Endothelial cell of umbilical vein (primary cell): ENCODE measurements around the gene PPP1R9A. TPM values are rescaled to one million over a fixed set of nuclear protein-coding genes. Genes with fewer than 3 reads are reported as not detected.

ENCODE experiments used
- BruUV-seq: library from RNA; stranded (reverse); fragments of 400-500 nt; replicated peaks from 2 replicates; lab custom pipeline; 2021; lab: Mats Ljungman, UMichigan
- CTCF ChIA-PET: fragments of 300-600, 350-600 bp; sonication (Branson Sonifier 250); formaldehyde crosslinking; loops from one replicate; lab custom pipeline; 2021; ENCODE audit warnings: antibody characterized with exemption, inconsistent platforms; lab: Charles Lee
- POLR2A ChIA-PET: fragments of 300-600, 350-600 bp; sonication (Branson Sonifier 250); formaldehyde crosslinking; loops from one replicate; lab custom pipeline; 2021; ENCODE audit warnings: antibody characterized with exemption, inconsistent platforms; lab: Charles Lee
- DNase-seq: peaks from one replicate; pipeline ENCODE4 v3.0.0-alpha.2; 2011; ENCODE audit warnings: low read depth, low spot score
- FAIRE-seq: peaks from 2 replicates; lab custom pipeline; 2011; peaks lifted over from hg19 to GRCh38; lab: Jason Lieb, UNC
- H2AFZ ChIP-seq: 2 replicates; pipeline ENCODE4 v1.6.0; 2012; ENCODE audit warnings: low read depth, low read length, control low read depth, inconsistent platforms
- H3K27ac ChIP-seq: 2 replicates; pipeline ENCODE4 v1.5.1; 2011; ENCODE audit warnings: low read depth, mild to moderate bottlenecking, control low read depth, low read length, moderate library complexity; ENCODE audit not compliant: insufficient read depth
- H3K27me3 ChIP-seq, 2 experiments: 2 replicates each; pipeline versions ENCODE4 v1.6.0 to v1.6.1; 2011; ENCODE audit warnings: low read length in 2 of 2, mixed read lengths in 1 of 2; ENCODE audit not compliant: control insufficient read depth in 2 of 2, insufficient read depth in 2 of 2
- H3K36me3 ChIP-seq, 2 experiments: 2 replicates in 1 of 2; 3 replicates in 1 of 2; pipeline ENCODE4 v1.5.1; 2011; ENCODE audit warnings: low read length in 2 of 2, mild to moderate bottlenecking in 1 of 2, moderate library complexity in 1 of 2; ENCODE audit not compliant: control insufficient read depth in 2 of 2, insufficient read depth in 2 of 2; ENCODE audit errors: extremely low read depth in 1 of 2
- H3K4me1 ChIP-seq: 3 replicates; pipeline ENCODE4 v1.5.1; 2011; ENCODE audit warnings: mild to moderate bottlenecking, low read length; ENCODE audit not compliant: control insufficient read depth, insufficient read depth; ENCODE audit errors: extremely low read depth
- H3K4me2 ChIP-seq: 2 replicates; pipeline ENCODE4 v1.6.1; 2011; ENCODE audit warnings: low read length, control low read depth, mixed read lengths; ENCODE audit not compliant: insufficient read depth
- H3K4me3 ChIP-seq, 3 experiments: fragments of 200-600 bp in 1 of 3; sonication (generic), shearing (Covaris generic) in 1 of 3; replicated peaks in 1 of 3; 2 replicates each; pipeline ENCODE4 v1.5.1; 2011 to 2016; ENCODE audit warnings: control low read depth in 3 of 3, low read length in 3 of 3, mild to moderate bottlenecking in 2 of 3, inconsistent platforms in 1 of 3, low read depth in 1 of 3, moderate library complexity in 1 of 3; ENCODE audit not compliant: insufficient read depth in 1 of 3
- H3K79me2 ChIP-seq: 2 replicates; pipeline ENCODE4 v1.6.0; 2012; ENCODE audit warnings: low read length, inconsistent platforms; ENCODE audit not compliant: control insufficient read depth, insufficient read depth
- H3K9ac ChIP-seq: replicated peaks from 2 replicates; pipeline ENCODE3; 2011; ENCODE audit warnings: low read length, control low read depth; ENCODE audit not compliant: insufficient read depth; ENCODE audit errors: extremely low read depth
- H3K9me1 ChIP-seq: replicated peaks from 3 replicates; pipeline ENCODE4 v1.6.0; 2011; ENCODE audit warnings: mild to moderate bottlenecking, low read length; ENCODE audit not compliant: control insufficient read depth, insufficient read depth; ENCODE audit errors: extremely low read depth
- H3K9me3 ChIP-seq: replicated peaks from 2 replicates; pipeline ENCODE4 v1.5.1; 2012; ENCODE audit warnings: low read length, inconsistent platforms; ENCODE audit not compliant: control insufficient read depth, insufficient read depth
- H4K20me1 ChIP-seq: replicated peaks from 2 replicates; pipeline ENCODE3; 2011; ENCODE audit warnings: mild to moderate bottlenecking, low read length; ENCODE audit not compliant: control insufficient read depth, insufficient read depth; ENCODE audit errors: extremely low read depth
- EZH2 ChIP-seq: IDR thresholded peaks from 2 replicates; pipeline ENCODE4 v1.6.1; 2012; ENCODE audit warnings: borderline replicate concordance, low read depth, mild to moderate bottlenecking, moderate library complexity, low read length, inconsistent platforms; ENCODE audit not compliant: severe bottlenecking
- FOS ChIP-seq: IDR thresholded peaks from 2 replicates; pipeline ENCODE4 v1.6.1; 2011; ENCODE audit warnings: mild to moderate bottlenecking, low read length, moderate library complexity, borderline replicate concordance; ENCODE audit not compliant: insufficient read depth
- GATA2 ChIP-seq: IDR thresholded peaks from 2 replicates; pipeline ENCODE4 v1.7.0; 2011; ENCODE audit warnings: low read depth, mild to moderate bottlenecking, moderate library complexity, mixed read lengths, low read length; ENCODE audit not compliant: insufficient read length, insufficient read depth
- JUN ChIP-seq: IDR thresholded peaks from 2 replicates; pipeline ENCODE4 v1.6.1; 2011; ENCODE audit warnings: borderline replicate concordance, low read depth; ENCODE audit not compliant: insufficient read length, insufficient read depth
- MYC ChIP-seq: IDR thresholded peaks from one replicate; pipeline ENCODE4 v1.6.1; 2011; ENCODE audit warnings: mild to moderate bottlenecking, low read depth, low read length
- POLR2A ChIP-seq: IDR thresholded peaks from 2 replicates; pipeline ENCODE4 v1.6.1; 2012; ENCODE audit warnings: low read depth, mild to moderate bottlenecking, control low read depth, low read length
- POLR2AphosphoS5 ChIP-seq: IDR thresholded peaks from 2 replicates; pipeline ENCODE4 v1.6.1; 2012; ENCODE audit warnings: low read depth, mild to moderate bottlenecking, control low read depth, low read length, moderate library complexity; ENCODE audit not compliant: insufficient read depth
- dilution Hi-C: fragments of 300-500 bp; cut with MboI; formaldehyde crosslinking; loops from one replicate; pipeline ENCODE4 v1.15.0; 2019; ENCODE audit warnings: low sequenced_read_pairs; ENCODE audit not compliant: extremely low pct_ligation_motif_present
- intact Hi-C: fragments of 100-400 bp; cut with micrococcal nuclease; formaldehyde crosslinking; loops from one replicate; pipeline ENCODE4 v1.10.0; 2022
- polyA plus RNA-seq, 4 experiments: library from polyadenylated mRNA; depleted of rRNA in 3 of 4; stranded (reverse) in 3 of 4; unstranded in 1 of 4; fragments of >200 nt; gene quantifications; 2 replicates each; pipeline versions ENCODE4 v1.2.1 to v1.2.3, GENCODE V29; 2011 to 2012; ENCODE audit warnings: missing spikeins in 1 of 4
- total RNA-seq: library from RNA; stranded (reverse); gene quantifications from 2 replicates; pipeline ENCODE4 v1.2.3, GENCODE V29; 2021
- TF ChIP-seq, protein P1 (sequence below): IDR thresholded peaks from 2 replicates; pipeline ENCODE4 v1.6.1; 2011; ENCODE audit not compliant: insufficient read depth, insufficient read length
- TF ChIP-seq, protein P2 (sequence below), 2 donors: IDR thresholded peaks; 1 replicate in 1 of 2; 2 replicates in 1 of 2; pipeline ENCODE4 v1.5.1; 2011; ENCODE audit warnings: low read length in 2 of 2, mild to moderate bottlenecking in 2 of 2, moderate library complexity in 2 of 2, control low read depth in 1 of 2, inconsistent platforms in 1 of 2, low read depth in 1 of 2; ENCODE audit not compliant: insufficient read depth in 1 of 2; ENCODE audit errors: extremely low read depth in 1 of 2

The PPP1R9A gene
- total and polyA plus RNA-seq, 2 donors (not counting 3 experiments of a cell fraction or from before 2014, with no cell fraction given) = 0.50 to 3.0 TPM

DNA sequence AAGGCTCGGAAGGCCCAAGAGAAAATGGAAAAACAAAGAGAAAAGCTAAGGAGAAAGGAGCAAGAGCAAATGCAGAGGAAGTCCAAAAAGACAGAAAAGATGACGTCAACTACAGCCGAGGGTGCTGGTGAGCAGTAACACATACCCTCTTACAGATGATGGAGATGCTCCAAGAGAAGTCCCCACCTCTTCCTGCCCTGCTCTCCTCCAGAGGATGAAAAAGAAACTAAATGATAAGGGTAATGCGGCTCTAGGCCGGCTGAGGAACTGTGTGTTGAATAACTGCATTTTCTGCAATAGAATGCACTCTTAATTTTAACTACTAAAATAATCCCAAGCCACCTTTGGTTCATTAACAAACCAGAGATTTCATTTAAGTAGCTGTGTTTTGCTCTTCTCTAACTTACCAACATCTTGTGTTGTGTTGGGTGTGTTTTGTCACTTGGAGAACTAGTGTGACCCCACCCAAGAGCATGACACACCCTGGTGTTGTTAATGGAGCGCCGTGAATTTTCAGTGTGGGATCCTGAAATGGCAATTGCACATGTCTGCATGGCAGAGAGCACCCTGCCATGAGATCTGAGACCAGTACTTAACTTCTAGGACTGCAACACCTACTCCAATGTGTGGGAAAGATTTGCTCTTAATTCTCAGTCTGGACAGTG lies 382.9 kb downstream of the PPP1R9A start:
- Histone ChIP-seq H2AFZ (no peak overlapping the region), H3K27me3 (no peaks in the 10 kb centered on the region), H3K27ac (no peak overlapping the region), H4K20me1 (no peaks in the 10 kb centered on the region), H3K4me1 (no peaks in the 10 kb centered on the region), H3K9ac (no peak overlapping the region), H3K4me2 (no peak overlapping the region), H3K36me3 (no peaks in the 10 kb centered on the region), H3K4me3 (no peak overlapping the region), H3K9me3 (no peaks in the 10 kb centered on the region), H3K79me2 (no peaks in the 10 kb centered on the region), H3K9me1 (no peaks in the 10 kb centered on the region)
- intact Hi-C loops = no loop called here
- FAIRE-seq (no peak), DNase-seq (no peak)
- dilution Hi-C loops = no loop called here
- POLR2A ChIA-PET = no interaction called here
- TF ChIP-seq FOS (no peak), EZH2 (no peak), POLR2A (no peak)
- CTCF ChIA-PET = no interaction called here
- BruUV-seq = no TSS peak

DNA sequence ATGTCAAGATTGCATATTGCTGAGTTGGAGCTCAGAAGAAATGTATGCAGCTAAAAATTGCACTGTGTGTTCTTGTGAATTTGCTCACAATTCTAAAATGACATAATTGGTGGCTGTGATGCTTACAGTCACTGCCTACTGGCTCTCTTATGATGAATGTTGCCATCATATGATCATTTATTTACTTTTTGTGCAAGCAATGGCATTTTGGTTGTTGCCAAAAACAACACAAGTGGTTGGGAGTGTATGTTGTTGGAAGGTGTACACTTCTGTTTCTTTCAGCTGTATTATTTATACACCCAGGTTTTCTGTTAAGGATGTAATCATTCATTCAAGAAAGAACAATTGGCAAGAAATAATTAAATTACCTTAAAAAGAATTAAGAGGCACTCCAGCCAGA lies 388.0 kb downstream of the PPP1R9A start:
- Histone ChIP-seq H3K4me1 (no peaks in the 10 kb centered on the region), H3K9ac (no peak overlapping the region), H3K36me3 (no peaks in the 10 kb centered on the region), H3K79me2 (no peaks in the 10 kb centered on the region), H3K4me3 (no peak overlapping the region), H2AFZ (no peak overlapping the region), H3K9me3 (no peaks in the 10 kb centered on the region), H3K27me3 (no peaks in the 10 kb centered on the region), H3K27ac (no peak overlapping the region), H3K4me2 (no peak overlapping the region), H3K9me1 (no peaks in the 10 kb centered on the region), H4K20me1 (no peaks in the 10 kb centered on the region)
- CTCF ChIA-PET = interaction anchor here (1.3 kb wide), 1 partner anchor 182 kb away, joined by 3 read pairs; no protein-coding TSS in a partner anchor
- dilution Hi-C loops = no loop called here
- intact Hi-C loops = no loop called here
- BruUV-seq = no TSS peak
- TF ChIP-seq FOS (no peak), POLR2AphosphoS5 (no peak), JUN (no peak), EZH2 (no peak), MYC (no peak), GATA2 (no peak), POLR2A (no peak)
- TF ChIP-seq, protein P1, sequence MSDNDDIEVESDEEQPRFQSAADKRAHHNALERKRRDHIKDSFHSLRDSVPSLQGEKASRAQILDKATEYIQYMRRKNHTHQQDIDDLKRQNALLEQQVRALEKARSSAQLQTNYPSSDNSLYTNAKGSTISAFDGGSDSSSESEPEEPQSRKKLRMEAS = no peak
- TF ChIP-seq, protein P2, sequence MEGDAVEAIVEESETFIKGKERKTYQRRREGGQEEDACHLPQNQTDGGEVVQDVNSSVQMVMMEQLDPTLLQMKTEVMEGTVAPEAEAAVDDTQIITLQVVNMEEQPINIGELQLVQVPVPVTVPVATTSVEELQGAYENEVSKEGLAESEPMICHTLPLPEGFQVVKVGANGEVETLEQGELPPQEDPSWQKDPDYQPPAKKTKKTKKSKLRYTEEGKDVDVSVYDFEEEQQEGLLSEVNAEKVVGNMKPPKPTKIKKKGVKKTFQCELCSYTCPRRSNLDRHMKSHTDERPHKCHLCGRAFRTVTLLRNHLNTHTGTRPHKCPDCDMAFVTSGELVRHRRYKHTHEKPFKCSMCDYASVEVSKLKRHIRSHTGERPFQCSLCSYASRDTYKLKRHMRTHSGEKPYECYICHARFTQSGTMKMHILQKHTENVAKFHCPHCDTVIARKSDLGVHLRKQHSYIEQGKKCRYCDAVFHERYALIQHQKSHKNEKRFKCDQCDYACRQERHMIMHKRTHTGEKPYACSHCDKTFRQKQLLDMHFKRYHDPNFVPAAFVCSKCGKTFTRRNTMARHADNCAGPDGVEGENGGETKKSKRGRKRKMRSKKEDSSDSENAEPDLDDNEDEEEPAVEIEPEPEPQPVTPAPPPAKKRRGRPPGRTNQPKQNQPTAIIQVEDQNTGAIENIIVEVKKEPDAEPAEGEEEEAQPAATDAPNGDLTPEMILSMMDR (IDR thresholded peaks at IDR 0.05; ENCODE audit: extremely low read depth in 1 of 2, insufficient read depth in 1 of 2, low read depth in 1 of 2, low read length in 2 of 2) = no peak
- FAIRE-seq (no peak), DNase-seq (no peak)
- POLR2A ChIA-PET = no interaction called here
